HepG2 (cell line): ENCODE results near the gene JPH4. TPM values are rescaled to one million over a fixed set of nuclear protein-coding genes. Genes with fewer than 3 reads are reported as not detected.

ENCODE experiments used
- AGO1 ChIP-seq: fragments of 200-400 bp; formaldehyde crosslinking; IDR thresholded peaks from 2 replicates; pipeline ENCODE4 v1.6.1; 2017; ENCODE audit warnings: mild to moderate bottlenecking, low read depth, low read length, moderate library complexity; ENCODE audit not compliant: poor library complexity, severe bottlenecking
- ARID2 ChIP-seq: sonication (generic); formaldehyde crosslinking; IDR thresholded peaks from 2 replicates; pipeline ENCODE4 v1.8.1; 2022; ENCODE audit warnings: mild to moderate bottlenecking, missing genetic modification reagents, borderline replicate concordance
- BRD4 ChIP-seq: sonication (generic); formaldehyde crosslinking; IDR thresholded peaks from 2 replicates; pipeline ENCODE4 v1.4.0; 2020; ENCODE audit warnings: missing genetic modification reagents
- CHD4 ChIP-seq: fragments of 200-600 bp; sonication (generic); IDR thresholded peaks from 2 replicates; pipeline ENCODE4 v1.7.0; 2017; ENCODE audit warnings: mild to moderate bottlenecking, low read length, borderline replicate concordance
- E2F5 ChIP-seq: sonication (generic); formaldehyde crosslinking; conservative IDR thresholded peaks from 2 replicates; pipeline ENCODE4 v1.4.0; 2020; ENCODE audit warnings: missing genetic modification reagents
- GABPB1 ChIP-seq: IDR thresholded peaks from 2 replicates; pipeline ENCODE4 v1.6.1; 2016; ENCODE audit warnings: mild to moderate bottlenecking, missing genetic modification reagents, moderate library complexity, missing compliant biosample characterization
- GMEB2 ChIP-seq: IDR thresholded peaks from 2 replicates; pipeline ENCODE4 v1.6.1; 2016; ENCODE audit warnings: missing biosample characterization, missing genetic modification reagents, low read depth
- KDM4B ChIP-seq: sonication (generic); formaldehyde crosslinking; IDR thresholded peaks from 2 replicates; pipeline ENCODE4 v1.4.0; 2020; ENCODE audit warnings: missing genetic modification reagents
- KLF16 ChIP-seq, 2 experiments: sonication (generic) in 1 of 2; formaldehyde crosslinking in 1 of 2; IDR thresholded peaks; 2 replicates each; pipeline versions ENCODE4 v1.6.1 to v1.8.0; 2016 to 2023; ENCODE audit warnings: missing genetic modification reagents in 2 of 2, missing compliant biosample characterization in 1 of 2
- KMT2A ChIP-seq: sonication (generic); formaldehyde crosslinking; IDR thresholded peaks from 2 replicates; pipeline ENCODE4 v1.4.0; 2020; ENCODE audit warnings: missing genetic modification reagents
- NBN ChIP-seq: fragments of 450-650 bp; conservative IDR thresholded peaks from 2 replicates; pipeline ENCODE4 v1.6.1; 2017
- NR0B2 ChIP-seq: sonication (generic); formaldehyde crosslinking; IDR thresholded peaks from 2 replicates; pipeline ENCODE4 v1.4.0; 2020; ENCODE audit warnings: mild to moderate bottlenecking, missing genetic modification reagents
- SKI ChIP-seq: fragments of 450-650 bp; IDR thresholded peaks from one replicate; pipeline ENCODE4 v1.6.1; 2018; ENCODE audit warnings: mild to moderate bottlenecking; ENCODE audit not compliant: partially characterized antibody
- SMAD9 ChIP-seq: sonication (generic); formaldehyde crosslinking; IDR thresholded peaks from 2 replicates; pipeline ENCODE4 v1.5.1; 2020; ENCODE audit warnings: mild to moderate bottlenecking, missing genetic modification reagents
- SRY ChIP-seq: sonication (generic); formaldehyde crosslinking; IDR thresholded peaks from 2 replicates; pipeline ENCODE4 v1.8.0; 2022; ENCODE audit warnings: mild to moderate bottlenecking, missing genetic modification reagents
- TP53 ChIP-seq: sonication (generic); formaldehyde crosslinking; conservative IDR thresholded peaks from 2 replicates; pipeline ENCODE4 v1.4.0; 2020; ENCODE audit warnings: missing genetic modification reagents
- ZC3H13 ChIP-seq: sonication (generic); formaldehyde crosslinking; IDR thresholded peaks from 2 replicates; pipeline ENCODE4 v1.8.1; 2023; ENCODE audit warnings: mild to moderate bottlenecking, missing genetic modification reagents, moderate library complexity
- ZMYM3 ChIP-seq: sonication (generic); formaldehyde crosslinking; IDR thresholded peaks from 2 replicates; pipeline ENCODE4 v1.5.1; 2020; ENCODE audit warnings: mild to moderate bottlenecking, missing genetic modification reagents
- ZNF331 ChIP-seq: sonication (generic); formaldehyde crosslinking; IDR thresholded peaks from 2 replicates; pipeline ENCODE4 v1.4.0; 2020; ENCODE audit warnings: missing genetic modification reagents
- ZNF432 ChIP-seq: sonication (generic); formaldehyde crosslinking; IDR thresholded peaks from 2 replicates; pipeline ENCODE4 v1.5.0; 2020; ENCODE audit warnings: missing genetic modification reagents, mild to moderate bottlenecking, borderline replicate concordance
- ZNF441 ChIP-seq: sonication (generic); formaldehyde crosslinking; IDR thresholded peaks from 2 replicates; pipeline ENCODE4 v1.7.0; 2021; ENCODE audit warnings: missing genetic modification reagents, borderline replicate concordance
- ZNF784 ChIP-seq: sonication (generic); formaldehyde crosslinking; IDR thresholded peaks from 2 replicates; pipeline ENCODE4 v1.5.1; 2020; ENCODE audit warnings: missing genetic modification reagents, mild to moderate bottlenecking, borderline replicate concordance
- polyA plus RNA-seq, 8 experiments: library from polyadenylated mRNA; depleted of rRNA in 3 of 8; stranded (reverse) in 7 of 8; unstranded in 1 of 8; fragments of >200 nt; fragmentation: Illumina TruSeq in 4 of 8; extraction: Trizol in 4 of 8; gene quantifications; 2 replicates each; pipeline versions ENCODE4 v1.2.1 to v1.2.3, GENCODE V29; 2011 to 2016; ENCODE audit warnings: low read depth in 4 of 8, missing spikeins in 1 of 8, mixed read lengths in 1 of 8; ENCODE audit not compliant: insufficient read depth in 1 of 8
- total RNA-seq, 5 experiments: library from RNA; depleted of rRNA; stranded (reverse); fragments of >200 nt; fragmentation: Illumina TruSeq; extraction: Trizol; gene quantifications; 2 replicates each; pipeline ENCODE4 v1.2.3, GENCODE V29; 2016; ENCODE audit warnings: low read depth in 1 of 5
- TF ChIP-seq, protein P1 (sequence below): IDR thresholded peaks from 2 replicates; pipeline ENCODE4 v1.6.1; 2016; ENCODE audit warnings: mild to moderate bottlenecking
- TF ChIP-seq, protein P2 (sequence below): sonication (generic); formaldehyde crosslinking; IDR thresholded peaks from 2 replicates; pipeline ENCODE4 v1.5.1; 2020; ENCODE audit warnings: missing genetic modification reagents, mild to moderate bottlenecking, borderline replicate concordance

The JPH4 gene
- total and polyA plus RNA-seq, 2 of the 13 experiments (the other 11 are each of a cell fraction or from before 2014, with no cell fraction given), result 0.08 to 0.22 TPM

DNA sequence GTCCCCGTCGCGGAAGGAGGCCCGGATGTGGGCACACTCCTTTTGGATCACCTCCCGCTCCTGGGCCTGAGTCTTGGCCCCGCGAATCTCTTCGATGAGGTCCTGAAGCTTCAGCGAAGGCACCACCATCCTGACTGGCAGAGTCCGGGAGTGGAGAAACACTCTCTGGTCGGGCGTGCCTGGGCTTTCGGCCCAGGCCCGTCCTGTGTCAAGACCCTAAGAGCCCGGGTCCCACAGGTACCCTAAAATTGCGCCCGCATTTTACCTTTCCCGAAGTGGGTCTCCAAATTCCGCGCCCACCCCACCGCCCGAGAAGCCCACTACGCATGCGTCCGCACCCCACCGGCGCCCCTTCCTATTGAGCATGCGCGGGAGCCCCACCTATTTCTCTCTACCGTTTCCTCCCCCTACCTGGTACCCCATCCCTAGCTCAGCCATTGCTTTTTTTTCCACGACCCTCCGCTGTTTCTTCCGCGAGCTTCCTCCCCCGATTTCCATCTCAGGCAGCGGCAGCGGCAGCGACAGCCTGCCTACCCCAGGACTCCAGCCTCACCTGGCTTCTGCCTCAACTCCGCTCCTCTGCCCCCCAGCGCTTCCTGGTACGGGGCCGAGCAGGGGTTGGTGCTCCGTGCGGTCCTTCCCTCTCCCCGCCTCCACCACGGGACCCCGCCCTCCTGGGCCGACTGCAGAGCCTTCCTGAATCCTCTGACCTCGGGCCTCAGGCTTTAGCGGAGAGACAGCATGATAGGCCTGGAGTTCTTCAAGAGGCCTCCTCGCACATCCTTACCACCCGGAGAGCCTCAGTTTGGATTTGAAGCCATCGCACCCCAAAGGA lies 11.2 kb downstream of the JPH4 start, which contains the start of gene AP1G2 (continued):
- TF ChIP-seq ARID2 (CRISPR knock-in tag) (no peak; the same call in 1 of the 2 replicates), GABPB1 (peak; percentile 88), ZNF331 (CRISPR knock-in tag) (peak; percentile 95), SKI (no peak), SMAD9 (CRISPR knock-in tag) (peak; percentile 86; the same call in 1 of the 2 replicates), CHD4 (no peak), AGO1 (peak; percentile 92), NBN (no peak), ZMYM3 (CRISPR knock-in tag) (peak; percentile 86), SRY (CRISPR knock-in tag) (peak; percentile 97), ZNF441 (CRISPR knock-in tag) (peak; percentile 99), GMEB2 (CRISPR knock-in tag) (peak; percentile 61; the same call in 1 of the 2 replicates), KDM4B (peak; percentile 92), ZNF432 (CRISPR knock-in tag) (no peak), ZC3H13 (CRISPR knock-in tag) (peak; percentile 98; the same call in 1 of the 2 replicates), E2F5 (peak; percentile 78; the same call in 1 of the 2 replicates), NR0B2 (0 out of 2 replicates have a peak, but pooled peaks have one; percentile 72), ZNF784 (peak; percentile 54; the same call in 1 of the 2 replicates), KMT2A (CRISPR knock-in tag) (peak; percentile 37; the same call in 1 of the 2 replicates), BRD4 (CRISPR knock-in tag) (peak; percentile 71), KLF16 (CRISPR knock-in tag; IDR thresholded peaks at IDR 0.05) (peak in 1 of 2 experiments; percentile 98; a peak in 3 of 4 replicates), TP53 (CRISPR knock-in tag) (no peak)
- TF ChIP-seq, protein P1, sequence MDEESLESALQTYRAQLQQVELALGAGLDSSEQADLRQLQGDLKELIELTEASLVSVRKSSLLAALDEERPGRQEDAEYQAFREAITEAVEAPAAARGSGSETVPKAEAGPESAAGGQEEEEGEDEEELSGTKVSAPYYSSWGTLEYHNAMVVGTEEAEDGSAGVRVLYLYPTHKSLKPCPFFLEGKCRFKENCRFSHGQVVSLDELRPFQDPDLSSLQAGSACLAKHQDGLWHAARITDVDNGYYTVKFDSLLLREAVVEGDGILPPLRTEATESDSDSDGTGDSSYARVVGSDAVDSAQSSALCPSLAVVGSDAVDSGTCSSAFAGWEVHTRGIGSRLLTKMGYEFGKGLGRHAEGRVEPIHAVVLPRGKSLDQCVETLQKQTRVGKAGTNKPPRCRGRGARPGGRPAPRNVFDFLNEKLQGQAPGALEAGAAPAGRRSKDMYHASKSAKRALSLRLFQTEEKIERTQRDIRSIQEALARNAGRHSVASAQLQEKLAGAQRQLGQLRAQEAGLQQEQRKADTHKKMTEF, result peak; percentile 96
- TF ChIP-seq, protein P2, sequence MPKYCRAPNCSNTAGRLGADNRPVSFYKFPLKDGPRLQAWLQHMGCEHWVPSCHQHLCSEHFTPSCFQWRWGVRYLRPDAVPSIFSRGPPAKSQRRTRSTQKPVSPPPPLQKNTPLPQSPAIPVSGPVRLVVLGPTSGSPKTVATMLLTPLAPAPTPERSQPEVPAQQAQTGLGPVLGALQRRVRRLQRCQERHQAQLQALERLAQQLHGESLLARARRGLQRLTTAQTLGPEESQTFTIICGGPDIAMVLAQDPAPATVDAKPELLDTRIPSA (CRISPR knock-in tag), result no peak
